ENCODE data around the gene FRAS1.
"Not testable (repeated sequence)": the region's sequence is repeated elsewhere in the genome, so short reads cannot be mapped to it uniquely, and the experiment has no call there.

The FRAS1 gene

GRCh38 chr4:78059524-78059889 lies 2.4 kb downstream of the FRAS1 start:
- DNase-seq, result peak; percentile 47

GRCh38 chr4:78059938-78060337 lies 2.8 kb downstream of the FRAS1 start:
- DNase-seq, result no peak

GRCh38 chr4:78061939-78062570 lies 4.9 kb downstream of the FRAS1 start:
- no peak for DNase-seq

GRCh38 chr4:78065508-78066192 lies 8.5 kb downstream of the FRAS1 start:
- DNase-seq, result no peak

- no peak for DNase-seq
These were observed 11.4 kb downstream of the FRAS1 start for GRCh38 chr4:78068481-78068880.

GRCh38 chr4:78069319-78069718 lies 12.2 kb downstream of the FRAS1 start:
- DNase-seq, result no peak

GRCh38 chr4:78069859-78070258 lies 12.7 kb downstream of the FRAS1 start:
- no peak for DNase-seq

GRCh38 chr4:78070731-78071282 lies 13.7 kb downstream of the FRAS1 start:
- DNase-seq, result no peak

- DNase-seq, result no peak
These were observed 17.6 kb downstream of the FRAS1 start for GRCh38 chr4:78074759-78075158.

GRCh38 chr4:78075986-78076385 lies 18.9 kb downstream of the FRAS1 start:
- DNase-seq, result no peak

- no peak for DNase-seq
These were observed 21.0 kb downstream of the FRAS1 start for GRCh38 chr4:78078101-78078500.

GRCh38 chr4:78079726-78080430 lies 22.8 kb downstream of the FRAS1 start:
- DNase-seq, result no peak

GRCh38 chr4:78081541-78081940 lies 24.4 kb downstream of the FRAS1 start:
- DNase-seq, result no peak

GRCh38 chr4:78083035-78083434 lies 25.9 kb downstream of the FRAS1 start:
- DNase-seq, result no peak

GRCh38 chr4:78091534-78091933 lies 34.4 kb downstream of the FRAS1 start:
- no peak for DNase-seq

- DNase-seq, result not testable (repeated sequence)
These were observed 35.2 kb downstream of the FRAS1 start for GRCh38 chr4:78092350-78092749.

GRCh38 chr4:78092850-78093249 lies 35.7 kb downstream of the FRAS1 start:
- DNase-seq, result no peak

GRCh38 chr4:78095081-78095480 lies 38.0 kb downstream of the FRAS1 start:
- no peak for DNase-seq

- DNase-seq, result no peak
These were observed 41.9 kb downstream of the FRAS1 start for GRCh38 chr4:78099058-78099457.

- DNase-seq, result no peak
These were observed 42.9 kb downstream of the FRAS1 start for GRCh38 chr4:78100060-78100459.

GRCh38 chr4:78119698-78120097 lies 62.6 kb downstream of the FRAS1 start:
- no peak for DNase-seq

- DNase-seq, result no peak
These were observed 63.2 kb downstream of the FRAS1 start for GRCh38 chr4:78120144-78120880.

- DNase-seq, result no peak
These were observed 64.3 kb downstream of the FRAS1 start for GRCh38 chr4:78121338-78121904.

All from amniotic stem cell (primary cell).